Mammary epithelial cell (primary cell): ENCODE data around the gene PNPLA3.

ENCODE experiments used
- CTCF ChIP-seq, 2 donors: IDR thresholded peaks in 1 of 2; conservative IDR thresholded peaks in 1 of 2; 2 replicates each; pipeline ENCODE4 v1.5.1; 2011 to 2012; ENCODE audit warnings: inconsistent platforms in 2 of 2, low read length in 2 of 2, mild to moderate bottlenecking in 2 of 2, control low read depth in 1 of 2, low read depth in 1 of 2; ENCODE audit not compliant: insufficient read depth in 1 of 2; ENCODE audit errors: extremely low read depth in 1 of 2
- EZH2 ChIP-seq: IDR thresholded peaks from 2 replicates; pipeline ENCODE4 v1.6.1; 2012; ENCODE audit warnings: low read length, inconsistent platforms, borderline replicate concordance

- TF ChIP-seq CTCF (conservative IDR thresholded peaks at IDR 0.05 in 1 of 2, IDR thresholded peaks at IDR 0.05 in 1 of 2; ENCODE audit: extremely low read depth in 1 of 2, insufficient read depth in 1 of 2, low read depth in 1 of 2, low read length in 2 of 2) (no peak), EZH2 (no peak)
These were observed 21.2 kb downstream of the PNPLA3 start for GRCh38 chr22:43944670-43945430.
